OCI-LY1 (cell line): Measurements from ENCODE around the gene LONRF2.

Source experiments
- EZH2 ChIP-seq: fragments of 200-600 bp; sonication (generic), shearing (Covaris generic); IDR thresholded peaks from 2 replicates; pipeline ENCODE4 v1.8.0; 2017; ENCODE audit warnings: borderline replicate concordance, mixed run types, mild to moderate bottlenecking, antibody characterized with exemption, low read length, moderate library complexity, mixed read lengths
- TF ChIP-seq, protein P1 (sequence below): fragments of 200-600 bp; sonication (generic), shearing (Covaris generic); IDR thresholded peaks from 2 replicates; pipeline ENCODE4 v1.5.1; 2017; ENCODE audit warnings: mild to moderate bottlenecking, antibody characterized with exemption, low read length, moderate library complexity, mixed read lengths

DNA sequence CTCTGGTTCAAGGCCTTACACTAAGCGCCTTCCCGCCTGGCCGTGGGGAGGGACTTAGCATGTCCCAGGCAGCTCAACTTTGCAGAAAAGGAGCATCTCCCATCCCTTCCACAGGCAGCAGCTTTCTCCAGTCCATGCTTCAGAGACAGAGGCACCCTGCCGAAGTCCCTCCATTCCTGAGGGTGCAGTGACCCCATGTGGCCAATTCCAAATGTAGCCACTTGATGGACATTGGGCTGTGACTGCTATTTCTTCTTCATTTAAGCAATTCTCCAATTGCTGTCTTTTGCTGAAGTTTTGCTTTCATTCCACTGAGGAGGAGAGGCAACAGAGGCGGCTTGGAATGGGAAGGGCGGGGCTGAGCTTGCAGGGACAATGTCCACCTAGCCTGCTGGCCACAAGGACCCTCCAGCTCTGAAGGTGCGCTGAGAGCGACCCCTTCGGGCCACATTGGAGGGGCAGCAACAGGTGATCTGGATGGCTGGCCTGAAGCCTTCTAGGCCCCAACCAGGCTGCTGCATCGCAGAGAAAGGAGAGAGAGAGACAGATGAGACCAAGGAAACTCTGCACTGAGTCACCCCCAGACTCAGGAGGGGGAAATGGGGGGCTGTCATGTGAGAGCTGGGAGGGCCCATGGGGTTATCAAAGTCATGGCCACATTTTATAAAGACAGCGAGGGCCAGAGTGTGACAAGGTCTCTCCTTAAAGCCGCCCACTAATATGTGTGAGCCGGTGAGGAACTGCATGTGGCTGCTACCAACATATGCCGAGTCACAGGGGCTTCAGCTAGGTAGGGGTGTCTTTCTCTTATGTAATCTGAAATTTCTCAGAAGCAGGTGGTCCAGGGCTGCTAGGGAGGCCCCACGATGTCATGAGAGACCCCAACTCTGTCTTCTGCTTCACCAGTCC, 61.3 kb downstream of the LONRF2 start:
- TF ChIP-seq, protein P1, sequence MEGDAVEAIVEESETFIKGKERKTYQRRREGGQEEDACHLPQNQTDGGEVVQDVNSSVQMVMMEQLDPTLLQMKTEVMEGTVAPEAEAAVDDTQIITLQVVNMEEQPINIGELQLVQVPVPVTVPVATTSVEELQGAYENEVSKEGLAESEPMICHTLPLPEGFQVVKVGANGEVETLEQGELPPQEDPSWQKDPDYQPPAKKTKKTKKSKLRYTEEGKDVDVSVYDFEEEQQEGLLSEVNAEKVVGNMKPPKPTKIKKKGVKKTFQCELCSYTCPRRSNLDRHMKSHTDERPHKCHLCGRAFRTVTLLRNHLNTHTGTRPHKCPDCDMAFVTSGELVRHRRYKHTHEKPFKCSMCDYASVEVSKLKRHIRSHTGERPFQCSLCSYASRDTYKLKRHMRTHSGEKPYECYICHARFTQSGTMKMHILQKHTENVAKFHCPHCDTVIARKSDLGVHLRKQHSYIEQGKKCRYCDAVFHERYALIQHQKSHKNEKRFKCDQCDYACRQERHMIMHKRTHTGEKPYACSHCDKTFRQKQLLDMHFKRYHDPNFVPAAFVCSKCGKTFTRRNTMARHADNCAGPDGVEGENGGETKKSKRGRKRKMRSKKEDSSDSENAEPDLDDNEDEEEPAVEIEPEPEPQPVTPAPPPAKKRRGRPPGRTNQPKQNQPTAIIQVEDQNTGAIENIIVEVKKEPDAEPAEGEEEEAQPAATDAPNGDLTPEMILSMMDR, result peak; percentile 99
- TF ChIP-seq EZH2, result no peak
